Neutrophil (primary cell): ENCODE data around the gene TGFBR3L.

Source experiments
- H3K27ac ChIP-seq: fragments of 200-600 bp; sonication (generic); 2 replicates; pipeline ENCODE4 v1.5.1; 2016; ENCODE audit warnings: mild to moderate bottlenecking, moderate library complexity
- H3K27me3 ChIP-seq: fragments of 200-600 bp; sonication (generic); 2 replicates; pipeline ENCODE4 v1.6.0; 2016; ENCODE audit warnings: mild to moderate bottlenecking
- H3K36me3 ChIP-seq: fragments of 200-600 bp; sonication (generic); 2 replicates; pipeline ENCODE4 v1.5.1; 2017
- H3K4me1 ChIP-seq, 2 experiments: fragments of 200-600 bp in 1 of 2; sonication (generic) in 1 of 2; 1 replicate in 1 of 2; 2 replicates in 1 of 2; pipeline versions ENCODE4 v1.5.1 to v1.6.1; 2013 to 2016; ENCODE audit warnings: low read depth in 1 of 2, low read length in 1 of 2, mild to moderate bottlenecking in 1 of 2, moderate library complexity in 1 of 2; ENCODE audit not compliant: control insufficient read depth in 1 of 2, insufficient read depth in 1 of 2
- H3K4me3 ChIP-seq, 2 experiments: fragments of 200-600 bp in 1 of 2; sonication (generic) in 1 of 2; 1 replicate in 1 of 2; 2 replicates in 1 of 2; pipeline ENCODE4 v1.5.1; 2013 to 2016; ENCODE audit warnings: low read depth in 1 of 2, low read length in 1 of 2, mild to moderate bottlenecking in 1 of 2, moderate library complexity in 1 of 2
- H3K9me3 ChIP-seq: fragments of 200-600 bp; sonication (generic); 2 replicates; pipeline ENCODE4 v1.5.1; 2016
- TF ChIP-seq, protein P1 (sequence below): fragments of 200-600 bp; sonication (generic); IDR thresholded peaks from 2 replicates; pipeline ENCODE4 v1.5.1; 2016; ENCODE audit warnings: antibody characterized with exemption

Gene TGFBR3L

DNA sequence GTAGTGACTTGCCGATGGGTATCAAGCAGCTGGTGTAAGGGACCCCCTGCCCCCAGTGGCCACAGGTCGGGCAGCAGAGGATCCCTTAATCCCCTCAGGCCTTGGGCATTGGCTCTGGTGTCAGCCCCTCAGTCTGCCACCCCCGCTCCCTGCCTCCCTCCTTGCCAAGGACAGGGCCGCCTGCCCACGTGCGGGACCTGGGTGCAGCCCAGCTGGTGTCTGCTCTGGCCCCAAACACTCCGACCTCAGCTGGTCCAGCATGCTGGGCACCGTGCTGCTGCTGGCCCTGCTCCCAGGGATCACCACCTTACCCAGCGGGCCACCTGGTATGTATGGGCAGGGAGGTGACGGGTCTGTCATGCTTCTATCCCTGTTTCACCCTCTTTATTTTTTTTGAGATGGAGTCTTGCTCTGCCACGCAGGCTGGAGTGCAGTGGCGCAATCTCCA, at the start of gene TGFBR3L:
TGFBR3L (plus strand) TSS at position 233 of the 448 bp plus-strand sequence.
- H3K36me3 ChIP-seq, result peaks cover 39% of the 10 kb centered on the region
- H3K9me3 ChIP-seq, result no peaks in the 10 kb centered on the region
- peaks cover 60% of the 10 kb centered on the region for H3K27me3 ChIP-seq
- H3K4me3 ChIP-seq, result no peak within 1 kb of the TSS
- peaks cover 20 to 31% of the 10 kb centered on the region in 2 experiments for H3K4me1 ChIP-seq
- no peak within 1 kb of the TSS for H3K27ac ChIP-seq
- TF ChIP-seq, protein P1, sequence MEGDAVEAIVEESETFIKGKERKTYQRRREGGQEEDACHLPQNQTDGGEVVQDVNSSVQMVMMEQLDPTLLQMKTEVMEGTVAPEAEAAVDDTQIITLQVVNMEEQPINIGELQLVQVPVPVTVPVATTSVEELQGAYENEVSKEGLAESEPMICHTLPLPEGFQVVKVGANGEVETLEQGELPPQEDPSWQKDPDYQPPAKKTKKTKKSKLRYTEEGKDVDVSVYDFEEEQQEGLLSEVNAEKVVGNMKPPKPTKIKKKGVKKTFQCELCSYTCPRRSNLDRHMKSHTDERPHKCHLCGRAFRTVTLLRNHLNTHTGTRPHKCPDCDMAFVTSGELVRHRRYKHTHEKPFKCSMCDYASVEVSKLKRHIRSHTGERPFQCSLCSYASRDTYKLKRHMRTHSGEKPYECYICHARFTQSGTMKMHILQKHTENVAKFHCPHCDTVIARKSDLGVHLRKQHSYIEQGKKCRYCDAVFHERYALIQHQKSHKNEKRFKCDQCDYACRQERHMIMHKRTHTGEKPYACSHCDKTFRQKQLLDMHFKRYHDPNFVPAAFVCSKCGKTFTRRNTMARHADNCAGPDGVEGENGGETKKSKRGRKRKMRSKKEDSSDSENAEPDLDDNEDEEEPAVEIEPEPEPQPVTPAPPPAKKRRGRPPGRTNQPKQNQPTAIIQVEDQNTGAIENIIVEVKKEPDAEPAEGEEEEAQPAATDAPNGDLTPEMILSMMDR, result no peak

GRCh38 chr19:7865262-7865911, 49.2 kb upstream of the TGFBR3L start:
- TF ChIP-seq, protein P1, result no peak
- Histone ChIP-seq H3K4me3 (no peak overlapping the region), H3K27me3 (peaks cover 97% of the 10 kb centered on the region), H3K4me1 (peaks cover 25 to 38% of the 10 kb centered on the region in 2 experiments), H3K27ac (no peak overlapping the region), H3K36me3 (no peaks in the 10 kb centered on the region), H3K9me3 (no peaks in the 10 kb centered on the region)

GRCh38 chr19:7866399-7867091, 48.1 kb upstream of the TGFBR3L start:
- Histone ChIP-seq H3K4me3 (no peak overlapping the region), H3K4me1 (peaks cover 30 to 47% of the 10 kb centered on the region in 2 experiments), H3K36me3 (no peaks in the 10 kb centered on the region), H3K27me3 (peaks cover 94% of the 10 kb centered on the region), H3K27ac (no peak overlapping the region), H3K9me3 (no peaks in the 10 kb centered on the region)
- TF ChIP-seq, protein P1, result no peak

DNA sequence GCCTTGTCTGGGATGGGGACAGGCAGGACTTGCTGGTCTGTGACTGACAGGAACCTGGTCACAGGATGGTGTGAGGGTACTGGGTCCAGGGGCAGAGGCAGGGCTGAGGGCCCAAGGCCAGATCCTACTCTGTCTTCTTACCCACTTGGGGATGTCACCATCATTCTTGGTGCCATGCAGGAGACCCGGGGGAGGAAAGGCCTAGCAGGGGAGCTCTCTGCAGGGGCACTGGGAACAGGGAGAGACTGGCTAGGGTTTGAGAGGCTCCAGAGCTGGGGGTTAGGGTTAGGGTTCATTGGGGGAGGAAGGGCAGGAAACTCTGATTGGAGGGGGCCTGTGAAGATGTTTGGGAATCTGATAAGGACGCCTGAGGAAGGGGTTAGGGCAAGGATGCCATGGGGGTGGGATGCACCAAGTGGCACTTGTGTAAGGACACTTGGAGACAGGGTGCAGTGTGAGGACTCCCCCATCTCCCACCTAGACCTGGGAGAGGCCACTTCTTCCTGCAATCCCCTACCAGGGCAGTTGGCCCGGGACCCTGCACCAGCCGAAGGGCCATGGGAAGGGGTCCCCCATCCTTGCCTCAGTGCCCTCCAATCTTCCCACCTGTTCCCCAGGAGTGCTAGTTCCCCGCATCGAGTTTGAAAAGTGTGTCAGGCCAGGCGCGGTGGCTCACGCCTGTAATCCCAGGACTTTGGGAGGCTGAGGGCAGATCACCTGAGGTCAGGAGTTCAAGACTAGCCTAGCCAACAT, 47.4 kb upstream of the TGFBR3L start:
- Histone ChIP-seq H3K27me3 (peaks cover 94% of the 10 kb centered on the region), H3K27ac (no peak overlapping the region), H3K4me3 (no peak overlapping the region), H3K4me1 (peaks cover 30 to 47% of the 10 kb centered on the region in 2 experiments), H3K36me3 (no peaks in the 10 kb centered on the region), H3K9me3 (no peaks in the 10 kb centered on the region)
- TF ChIP-seq, protein P1, result no peak

DNA sequence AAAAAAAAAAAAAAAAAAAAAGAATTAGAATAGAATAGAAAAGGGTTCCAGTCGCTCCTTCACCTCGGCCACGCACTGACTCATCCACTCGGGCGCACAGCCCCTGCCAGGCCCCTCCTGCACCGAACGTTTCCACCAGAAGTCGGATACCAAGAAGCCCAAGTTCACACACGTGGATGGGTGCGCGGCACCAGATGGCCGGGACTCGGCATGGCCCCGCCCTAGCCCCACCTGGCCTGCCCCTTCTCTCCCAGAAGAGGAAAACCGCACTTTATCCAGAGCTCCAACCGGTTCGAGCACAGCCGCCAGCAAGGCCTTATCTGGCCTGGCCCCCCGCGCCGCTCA, 46.3 kb upstream of the TGFBR3L start:
- Histone ChIP-seq H3K36me3 (no peaks in the 10 kb centered on the region), H3K4me1 (peaks cover 33 to 39% of the 10 kb centered on the region in 2 experiments), H3K9me3 (no peaks in the 10 kb centered on the region), H3K27me3 (peaks cover 94% of the 10 kb centered on the region), H3K4me3 (peak overlapping the region in 1 of 2 experiments; percentile 66), H3K27ac (no peak overlapping the region)
- TF ChIP-seq, protein P1, result no peak
